Middle frontal gyrus (tissue), 1 donor: ENCODE data around the gene NRXN2.

Source experiments
- DNase-seq: peaks from one replicate; pipeline ENCODE4 v3.0.0-alpha.2; 2015; ENCODE audit warnings: low spot score; ENCODE audit errors: extremely low spot score

Gene NRXN2

GRCh38 chr11:64632237-64632636 lies 90.8 kb downstream of the NRXN2 start:
- no peak for DNase-seq

DNA sequence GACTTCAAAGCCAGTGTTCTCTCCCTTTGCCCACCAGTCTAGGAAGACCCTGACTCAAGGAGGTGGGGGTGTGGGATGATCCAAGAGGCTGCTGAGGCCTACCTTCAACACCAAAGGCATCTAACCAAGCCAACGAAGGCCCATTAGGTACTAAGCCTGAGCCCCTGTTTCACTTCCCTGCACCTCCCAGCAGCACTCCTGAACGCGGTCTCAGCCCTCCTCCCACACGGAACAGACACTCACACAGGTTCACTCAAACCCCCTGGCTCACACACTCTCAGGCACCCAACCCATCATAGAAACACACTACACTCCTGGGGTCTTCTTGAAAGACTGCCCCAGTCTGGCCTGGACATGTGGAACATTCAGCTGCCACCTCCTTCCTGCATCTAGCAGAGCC lies 91.3 kb downstream of the NRXN2 start:
- DNase-seq = no peak

DNA sequence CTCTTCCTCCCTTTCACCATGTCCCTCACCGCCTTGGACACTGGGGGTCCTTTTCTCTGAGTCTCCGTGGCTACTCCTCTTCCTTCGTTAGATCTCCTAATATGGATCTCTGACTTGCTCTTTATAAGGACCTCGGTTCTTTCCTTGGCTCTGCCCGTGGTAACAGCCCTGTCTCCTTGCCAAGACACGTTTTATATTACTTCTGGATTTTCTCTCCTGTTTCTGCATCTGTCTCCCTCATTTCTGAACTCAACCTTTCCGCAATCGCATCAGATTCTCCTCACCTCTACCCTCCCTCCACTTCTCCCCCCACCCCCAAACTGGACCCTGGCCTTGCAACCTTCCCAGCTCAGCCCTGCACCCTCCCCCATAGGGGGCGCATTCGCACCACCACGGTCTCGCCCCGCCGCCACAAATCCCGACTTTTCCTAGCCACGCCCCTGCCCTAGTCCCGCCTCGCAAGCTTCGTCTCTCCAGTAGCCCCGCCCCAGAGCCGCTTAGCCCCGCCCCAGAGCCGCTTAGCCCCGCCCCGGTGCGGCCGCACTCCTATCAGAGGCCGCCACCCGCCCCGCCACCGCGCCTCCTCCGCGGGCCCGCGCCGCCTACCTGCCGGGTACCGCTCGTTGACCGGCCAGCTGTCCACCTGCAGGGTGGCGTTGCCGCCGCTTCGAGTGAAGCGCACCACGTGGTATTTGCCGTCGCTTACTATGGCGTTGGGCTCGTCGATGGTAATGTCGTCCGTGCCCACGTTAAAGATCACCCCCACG lies 93.0 kb downstream of the NRXN2 start:
- DNase-seq = no peak

DNA sequence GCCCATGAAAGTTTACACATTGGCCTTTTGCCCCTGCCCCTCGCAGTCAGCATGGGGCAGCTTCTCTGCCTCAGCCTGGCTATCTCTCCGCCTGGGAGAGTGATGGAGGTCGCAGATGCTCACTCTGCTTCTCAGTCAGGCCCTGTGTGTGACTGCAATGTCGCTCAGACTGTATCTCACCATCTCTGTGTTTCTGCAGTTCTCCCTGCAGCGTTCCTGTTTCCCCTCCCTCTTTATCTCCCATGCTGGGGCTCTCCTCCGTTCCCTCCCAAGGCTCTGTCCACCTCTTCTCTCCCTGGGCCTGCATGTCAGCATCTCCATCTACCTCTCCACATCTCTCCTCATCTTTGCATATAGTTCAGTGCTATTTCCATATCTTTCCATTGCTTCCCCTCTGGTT lies 93.9 kb downstream of the NRXN2 start:
- no peak for DNase-seq

- DNase-seq = no peak
Observed at GRCh38 chr11:64628596-64628995, 94.4 kb downstream of the NRXN2 start.

- DNase-seq = no peak
Observed at GRCh38 chr11:64627371-64627770, 95.6 kb downstream of the NRXN2 start.

DNA sequence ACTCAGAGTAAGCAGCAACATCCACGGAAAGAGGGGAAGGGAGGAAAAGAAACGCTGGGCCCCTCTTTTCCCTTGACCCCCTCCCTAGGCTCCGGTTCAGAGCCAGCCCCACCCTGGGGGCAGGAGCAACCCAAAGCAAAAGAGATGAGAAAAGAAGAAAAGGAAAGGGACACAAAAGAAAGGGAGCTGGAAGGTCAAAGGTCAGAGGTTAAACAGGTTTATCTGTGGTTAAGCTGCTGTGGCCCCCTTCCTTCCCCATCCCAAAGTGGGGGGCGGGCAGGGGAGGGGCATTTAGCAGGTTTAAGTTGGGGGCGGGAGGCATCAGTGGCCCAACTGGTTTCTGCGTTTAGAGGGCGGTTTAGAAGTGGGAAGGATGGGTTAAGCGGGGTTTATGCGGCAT lies 96.4 kb downstream of the NRXN2 start:
- DNase-seq = no peak

DNA sequence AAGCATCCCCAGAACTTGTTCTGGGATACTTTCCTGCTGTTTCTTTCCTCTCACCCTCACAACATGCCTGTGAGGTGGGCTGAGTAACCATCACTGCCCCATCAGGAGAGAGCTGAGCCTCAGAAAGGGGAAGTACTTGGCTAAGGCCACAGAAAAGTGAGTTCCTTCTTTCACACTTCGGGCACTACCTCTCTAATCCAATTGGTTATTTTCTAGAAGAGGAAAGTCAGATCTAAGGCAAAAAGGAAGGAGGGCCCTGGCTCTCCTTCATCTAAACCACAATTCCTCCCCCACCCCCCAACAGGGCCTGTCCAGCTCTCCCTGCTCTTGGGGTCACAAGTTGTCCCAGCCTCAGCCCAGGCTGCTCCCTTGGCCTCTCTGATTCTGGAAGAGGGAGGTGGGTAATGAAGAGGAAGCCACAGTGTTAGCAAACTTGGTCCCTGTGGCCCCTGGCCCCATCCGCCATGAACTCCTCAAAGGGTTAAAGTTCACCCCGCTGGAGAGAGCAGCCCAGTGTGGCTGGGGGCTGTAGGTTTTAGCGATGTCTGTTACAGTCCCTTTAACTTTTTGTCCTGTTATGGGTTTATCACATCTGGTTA lies 98.0 kb downstream of the NRXN2 start:
- no peak for DNase-seq

DNA sequence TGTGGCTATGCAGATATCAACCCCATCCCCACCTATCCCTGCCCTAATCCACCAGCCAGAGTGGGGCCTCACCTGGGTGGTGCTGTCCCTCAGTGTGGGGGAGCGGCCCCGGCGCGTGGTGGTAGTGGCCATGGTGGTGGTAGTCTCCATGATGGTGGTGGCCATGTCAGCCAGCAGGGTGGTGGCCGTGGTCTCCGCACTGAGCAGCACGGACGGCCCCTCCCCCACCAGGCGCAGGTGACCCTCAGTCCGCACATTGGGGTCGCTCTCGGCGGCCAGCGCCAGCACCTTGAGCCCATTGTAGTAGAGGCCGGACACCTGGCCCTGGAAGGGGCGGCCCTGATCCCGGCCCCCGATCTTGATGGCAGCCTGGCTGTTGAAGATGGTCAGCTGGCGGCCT lies 100.3 kb downstream of the NRXN2 start:
- no peak for DNase-seq

DNA sequence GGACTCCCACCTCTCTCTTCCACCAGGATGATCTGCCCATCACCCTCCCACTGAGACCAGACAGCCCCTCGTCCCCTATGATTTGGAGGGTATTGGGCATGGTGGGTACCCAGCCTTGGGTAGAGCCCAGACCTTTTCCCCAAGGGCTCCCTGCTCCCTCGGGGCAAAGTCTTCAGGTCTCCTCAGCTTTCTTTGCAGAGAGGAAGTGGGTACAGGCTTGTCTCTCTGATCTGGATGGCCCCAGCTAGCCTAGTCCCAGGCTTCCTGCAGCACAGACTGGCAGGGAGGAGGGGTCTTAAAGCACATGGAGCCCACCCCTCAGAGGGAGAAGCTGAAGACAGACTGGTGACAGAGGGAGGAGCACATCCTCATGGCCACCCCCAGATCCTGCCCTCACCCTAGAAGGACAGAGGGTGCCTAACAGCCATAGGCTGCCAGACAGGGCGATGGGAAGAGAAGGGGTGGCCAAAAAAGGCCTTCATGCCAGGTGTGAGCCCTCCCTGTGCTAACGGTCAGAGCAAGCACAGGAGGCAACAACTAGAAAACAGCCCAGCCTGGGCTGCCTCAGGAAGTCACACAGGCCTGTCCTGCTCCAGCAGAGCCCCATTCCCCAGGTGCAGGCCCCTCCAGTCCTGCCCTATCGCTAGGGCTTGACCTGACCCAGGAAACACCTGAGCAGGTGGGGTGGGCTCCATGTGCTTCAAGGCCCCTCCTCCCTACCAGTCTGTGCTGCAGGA lies 101.5 kb downstream of the NRXN2 start:
- no peak for DNase-seq

DNA sequence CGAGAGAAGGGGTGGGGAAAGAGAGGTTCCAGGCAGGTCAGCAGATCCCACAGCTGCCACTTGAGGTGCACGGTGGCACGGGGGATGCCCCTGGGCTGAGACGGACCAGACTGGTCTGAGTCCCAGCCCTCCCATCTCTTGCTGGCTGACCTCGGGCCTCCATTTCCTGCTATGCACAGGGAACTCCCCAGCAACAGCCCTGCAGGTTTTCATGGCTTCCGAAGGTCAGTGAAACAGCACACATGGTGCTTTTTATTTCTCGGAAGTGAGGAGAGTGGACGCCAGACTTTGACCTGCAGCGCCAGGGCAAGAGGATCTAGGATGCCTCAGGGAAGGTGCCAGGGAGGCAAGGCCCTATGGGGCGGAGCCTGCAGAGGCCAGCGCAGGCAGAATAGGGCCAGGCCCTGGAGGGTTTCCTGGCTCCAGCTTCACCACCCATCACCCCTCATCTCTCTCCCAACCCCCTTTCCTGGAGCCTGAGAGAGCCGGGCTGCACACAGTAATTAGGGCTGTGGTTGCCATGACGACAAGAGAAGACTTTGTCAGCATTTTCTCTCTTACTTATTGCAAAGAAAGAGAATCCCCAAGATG lies 102.5 kb downstream of the NRXN2 start:
- peak; percentile 71 for DNase-seq

DNA sequence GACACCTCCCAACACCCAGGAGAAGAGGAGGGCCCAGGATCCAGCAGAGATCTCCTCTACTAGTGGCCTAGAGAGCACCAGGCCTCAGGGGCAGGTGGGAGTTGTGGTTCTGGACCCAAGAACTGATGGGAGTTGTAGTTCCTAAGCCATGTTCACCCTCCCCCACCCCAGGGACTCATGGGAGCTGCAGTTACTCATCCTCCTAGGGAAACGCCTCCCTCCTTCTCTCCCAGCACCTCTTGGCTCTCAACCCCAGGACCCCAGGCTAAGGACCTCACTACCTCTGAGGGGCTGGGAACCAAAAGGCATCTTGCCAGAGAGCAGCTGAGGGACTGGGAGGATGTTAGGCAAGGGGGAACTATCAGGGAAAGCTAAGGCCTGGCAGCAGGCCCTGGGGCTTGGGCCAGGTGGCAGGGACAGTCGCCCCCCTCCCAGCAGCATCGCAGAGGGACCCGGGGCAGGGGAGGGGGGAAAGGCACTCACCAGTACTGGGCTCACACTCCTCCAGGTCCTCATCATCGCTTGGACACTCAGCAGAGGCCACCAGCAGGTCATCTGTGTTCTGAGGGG lies 103.1 kb downstream of the NRXN2 start:
- no peak for DNase-seq

DNA sequence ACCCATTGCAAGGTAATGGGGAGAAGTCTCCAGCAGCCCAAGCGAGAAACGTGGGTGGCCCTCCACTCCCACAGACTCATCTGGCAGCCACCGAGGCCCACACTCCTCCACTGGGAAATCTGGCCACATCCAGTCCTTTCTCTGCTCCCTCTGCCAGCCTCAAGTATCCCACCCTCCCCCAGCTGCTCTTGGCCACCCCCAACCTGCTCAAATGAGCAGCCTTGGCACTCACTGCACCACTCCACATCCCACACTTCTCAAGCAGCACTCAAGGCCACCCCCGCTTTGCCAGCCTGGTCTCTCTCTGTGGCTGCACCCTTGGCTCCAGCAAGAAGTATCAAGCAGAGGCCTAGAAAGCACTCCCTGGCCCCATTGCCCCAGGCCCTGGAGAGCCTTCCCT lies 103.8 kb downstream of the NRXN2 start:
- peak; percentile 58 for DNase-seq

DNA sequence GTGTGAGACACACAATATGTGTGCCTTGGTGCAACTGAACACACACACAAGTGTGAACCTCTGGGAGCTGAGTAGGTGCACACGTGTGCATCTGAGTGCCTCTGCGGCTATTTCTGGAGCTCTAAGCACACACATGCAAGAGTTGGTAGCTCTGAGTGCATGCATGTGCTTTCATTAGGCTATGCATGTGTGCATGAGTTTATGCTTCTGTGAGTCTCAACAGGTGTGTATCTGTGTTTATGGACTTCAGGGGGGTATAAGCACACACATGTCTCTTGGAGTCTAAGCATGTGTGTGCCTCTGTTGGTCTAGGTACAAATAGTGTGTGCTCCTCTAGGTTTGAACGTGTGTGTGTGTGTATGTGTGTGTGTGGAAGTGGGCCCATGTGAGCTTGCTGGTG lies 106.2 kb downstream of the NRXN2 start:
- DNase-seq = no peak

DNA sequence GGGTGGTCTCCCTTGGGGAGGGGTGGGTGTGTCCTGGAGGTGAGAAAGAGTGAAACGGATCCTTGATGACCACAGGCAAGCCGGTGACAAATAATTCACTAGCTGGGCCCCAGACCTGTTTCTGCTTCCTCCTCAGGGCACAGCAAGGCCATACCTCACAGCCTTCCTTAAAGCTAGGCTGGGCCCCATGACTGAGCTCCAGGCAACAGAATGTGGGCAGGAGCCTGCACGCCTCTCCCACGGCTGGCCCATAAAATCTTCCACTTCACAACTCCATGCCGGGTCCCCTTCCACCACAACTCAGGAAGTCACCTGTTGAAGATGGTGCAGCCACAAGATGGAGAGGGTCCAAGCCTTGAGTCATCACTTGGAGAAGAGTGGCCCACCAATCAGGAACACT lies 108.1 kb downstream of the NRXN2 start:
- DNase-seq = no peak

- no peak for DNase-seq
Observed at GRCh38 chr11:64613648-64614047, 109.3 kb downstream of the NRXN2 start.

- DNase-seq = no peak
Observed at GRCh38 chr11:64611869-64612646, 110.9 kb downstream of the NRXN2 start.

GRCh38 chr11:64611176-64611575 lies 111.8 kb downstream of the NRXN2 start:
- no peak for DNase-seq

GRCh38 chr11:64610596-64610995 lies 112.4 kb downstream of the NRXN2 start:
- no peak for DNase-seq

DNA sequence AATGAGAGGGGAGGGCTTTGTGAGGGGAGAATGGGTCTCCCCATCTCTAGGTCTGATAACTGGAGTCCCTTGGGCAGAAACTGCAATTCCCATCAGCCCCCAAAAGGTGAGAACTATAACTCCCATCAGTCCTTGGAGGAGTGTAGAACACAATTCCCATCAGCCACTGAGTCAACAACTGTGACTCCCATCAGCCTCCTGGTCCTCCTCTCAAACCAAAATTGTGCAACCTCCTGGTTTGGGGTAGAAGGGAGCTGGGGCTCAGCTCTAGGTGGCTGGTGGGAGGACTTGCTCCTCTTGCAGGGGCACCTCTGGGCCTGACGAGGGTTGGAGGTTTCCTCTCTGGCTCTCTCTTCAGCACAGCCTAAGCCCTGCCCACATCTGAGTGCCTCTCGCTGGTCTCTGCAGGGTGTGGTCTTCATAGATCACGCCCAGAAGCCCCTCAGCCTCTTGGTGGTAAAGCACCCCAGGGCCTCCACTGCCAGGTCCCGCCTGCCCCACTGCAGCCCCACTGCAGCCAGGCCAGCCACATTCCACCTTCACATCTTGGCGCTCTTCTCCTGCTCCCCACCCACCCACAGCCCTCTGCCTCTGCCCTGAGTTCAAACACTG lies 113.5 kb downstream of the NRXN2 start:
- no peak for DNase-seq

- no peak for DNase-seq
Observed at GRCh38 chr11:64608636-64609035, 114.4 kb downstream of the NRXN2 start.
